GM21737 (cell line): ENCODE measurements around the gene MORC1.

Experiments used
- ATAC-seq: cut with Tn5 transposase; IDR thresholded peaks from one replicate; pipeline ENCODE4 v1.9.1; 2021; ENCODE audit warnings: mild to moderate bottlenecking, moderate library complexity; ENCODE audit not compliant: unreplicated experiment

The MORC1 gene

DNA sequence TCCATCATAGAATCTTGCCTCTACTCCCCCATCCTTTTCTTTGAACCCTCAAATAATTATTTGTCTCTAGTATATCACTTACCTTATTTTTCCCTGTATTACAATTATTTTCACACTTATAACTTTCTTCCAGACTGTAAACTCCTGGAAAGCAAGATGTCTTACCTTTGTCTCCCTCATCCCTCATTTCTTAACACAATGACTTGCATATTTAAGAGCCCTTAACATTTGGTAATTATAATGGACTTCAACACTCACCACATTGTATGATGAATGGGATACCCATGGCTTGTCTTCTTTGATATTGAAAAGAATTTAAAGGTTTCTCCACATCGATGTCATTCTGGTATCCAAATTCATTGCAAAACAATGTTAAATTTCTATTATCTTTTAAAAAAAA is 82.9 kb downstream of the MORC1 start:
- no peak for ATAC-seq

DNA sequence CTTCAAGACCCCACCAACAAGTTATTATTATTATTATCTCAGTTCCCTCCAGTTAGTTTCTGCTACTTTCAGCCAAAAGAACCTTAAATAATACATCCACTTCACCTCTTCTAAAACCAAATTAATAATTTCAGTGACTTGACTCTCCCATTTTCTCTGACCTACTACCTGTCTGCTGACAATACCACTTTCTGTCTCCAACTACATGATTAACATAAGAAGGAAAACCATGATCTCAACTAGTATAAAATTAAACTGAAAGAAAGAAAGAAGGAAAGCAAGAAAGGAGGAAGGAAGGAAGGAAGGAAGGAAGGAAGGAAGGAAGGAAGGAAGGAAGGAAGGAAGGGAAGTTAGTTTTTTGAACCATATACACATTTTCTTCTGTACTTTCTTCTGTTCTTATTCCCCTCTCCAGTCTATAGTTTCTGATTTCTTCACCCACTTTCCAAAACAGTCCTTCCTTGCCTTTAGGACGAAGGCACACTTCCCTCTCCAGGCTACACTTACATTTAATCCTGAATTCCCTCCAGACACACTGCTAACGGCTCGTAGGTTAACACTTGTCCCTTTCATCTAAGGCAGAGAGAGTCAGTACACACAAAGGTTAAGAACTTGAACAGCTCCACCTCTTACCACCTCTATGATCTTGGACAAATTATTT is 84.8 kb downstream of the MORC1 start:
- no peak for ATAC-seq

DNA sequence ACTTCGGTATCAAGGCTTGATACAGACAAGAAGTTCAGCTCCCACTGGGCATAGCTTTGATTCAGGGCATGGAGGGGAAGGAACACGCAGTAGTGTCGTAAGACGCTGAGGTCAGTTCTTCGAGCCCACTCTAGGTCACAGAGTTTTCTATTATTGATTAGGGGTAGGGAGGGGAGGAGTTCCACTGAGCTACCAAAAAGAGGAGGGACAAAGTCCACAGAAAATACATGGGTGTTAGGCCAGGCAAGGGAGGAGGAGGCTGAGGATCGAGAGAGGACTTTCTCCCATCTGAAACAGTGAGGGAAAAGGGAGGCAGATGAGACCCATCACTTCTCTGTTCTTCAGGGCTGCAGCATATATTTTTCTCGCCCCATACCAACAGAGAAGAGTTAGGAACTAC is 89.2 kb downstream of the MORC1 start:
- ATAC-seq = no peak

DNA sequence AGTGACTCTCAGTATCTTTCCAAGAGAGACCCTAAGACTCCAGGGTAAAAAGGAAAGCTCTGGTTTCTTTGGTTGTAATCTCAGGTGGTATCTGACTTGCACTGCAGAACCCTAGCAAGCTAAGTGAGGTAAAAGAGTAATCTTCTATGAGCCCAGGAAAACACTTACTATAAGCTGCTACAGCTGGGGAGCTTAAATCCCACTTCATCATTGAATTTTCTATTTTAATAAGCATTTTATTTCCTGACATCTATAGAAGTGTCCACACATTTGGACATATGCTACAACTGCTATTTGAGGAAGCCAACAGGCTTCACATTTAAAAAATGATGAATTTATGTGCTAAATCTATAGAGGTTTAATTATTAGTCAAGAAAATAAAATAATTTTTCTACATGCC is 91.1 kb downstream of the MORC1 start:
- ATAC-seq = no peak

DNA sequence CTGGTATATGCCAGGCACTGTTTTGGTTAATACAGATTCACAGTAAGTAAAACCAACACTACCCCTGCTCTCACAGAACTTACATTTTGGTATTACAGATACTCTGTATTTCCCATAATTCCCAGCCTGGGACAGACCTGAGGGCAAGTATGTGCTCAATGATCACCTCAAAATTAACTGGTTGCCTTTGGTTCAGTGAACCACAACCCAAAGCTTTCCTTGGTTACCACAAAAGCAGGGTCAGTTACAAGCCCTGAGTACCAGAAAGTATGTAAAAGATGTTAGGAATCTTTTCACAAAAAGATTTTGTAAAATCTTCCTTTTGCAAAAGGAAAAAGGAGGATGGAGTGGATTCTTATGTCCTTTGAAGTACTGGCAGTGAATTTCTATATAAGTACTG is 92.0 kb downstream of the MORC1 start:
- no peak for ATAC-seq

DNA sequence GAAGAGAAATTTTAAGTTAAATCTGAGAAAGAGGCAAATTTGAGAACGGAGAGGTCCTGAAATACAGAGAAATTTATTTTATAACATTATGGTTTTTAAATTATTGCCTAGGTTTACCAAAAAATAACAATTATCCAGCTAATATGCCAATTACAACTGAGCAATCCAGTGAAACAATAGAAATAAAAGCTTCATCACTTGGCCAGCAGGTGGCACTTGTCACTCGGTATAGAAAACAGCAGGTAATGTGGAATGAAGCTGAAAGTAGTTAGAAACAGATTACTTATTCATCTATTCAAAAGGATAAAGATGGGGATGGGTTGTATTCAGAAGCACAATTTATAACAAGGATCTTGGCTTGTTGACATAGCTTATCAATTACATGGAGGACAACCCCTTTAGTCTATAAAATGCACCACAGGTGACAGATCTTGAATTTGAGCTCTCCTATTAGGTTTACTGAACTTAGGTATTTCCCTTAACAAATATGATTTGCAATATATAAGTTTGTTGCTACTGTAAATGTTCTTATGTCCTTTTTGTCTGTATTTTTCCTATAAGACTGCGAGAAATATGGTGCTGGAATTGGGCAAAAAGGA is 94.2 kb downstream of the MORC1 start:
- ATAC-seq = no peak

DNA sequence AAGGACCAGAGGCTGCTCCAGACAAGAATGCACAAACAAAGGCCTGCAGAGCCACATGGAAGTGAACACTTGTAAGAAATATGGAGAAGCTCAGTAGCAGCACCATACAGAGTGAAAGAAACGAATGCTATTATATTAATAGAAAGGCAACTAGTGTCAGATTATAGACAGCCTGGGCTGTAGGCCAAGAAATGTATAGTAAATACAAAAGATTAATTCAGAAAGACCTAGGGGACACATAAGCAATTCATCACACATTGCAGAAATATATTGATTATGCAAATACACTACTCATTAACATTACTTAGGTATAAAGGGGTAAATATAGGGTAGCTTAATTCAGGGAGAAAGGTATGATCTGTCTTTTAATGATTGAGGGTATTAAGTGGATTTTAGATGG is 94.8 kb downstream of the MORC1 start:
- ATAC-seq = no peak

DNA sequence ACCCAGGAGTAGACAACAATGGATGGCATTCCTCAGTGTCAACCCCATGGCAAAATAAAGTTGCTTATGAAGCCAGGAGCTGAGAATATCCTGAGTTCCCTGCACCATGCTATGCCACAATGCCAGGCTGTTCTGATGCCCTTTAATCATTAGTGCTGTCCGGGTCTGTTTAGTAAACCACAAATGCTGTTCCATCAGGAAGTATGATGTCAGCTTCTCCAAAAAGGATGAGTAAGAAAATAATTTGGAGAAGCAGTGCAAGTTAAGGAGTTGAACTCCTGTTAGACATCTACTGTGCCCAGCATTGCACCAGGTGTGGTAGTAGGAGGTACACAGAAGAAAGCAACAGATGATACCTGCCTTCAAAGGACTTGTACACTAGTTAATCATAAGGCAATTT is 96.4 kb downstream of the MORC1 start:
- no peak for ATAC-seq

DNA sequence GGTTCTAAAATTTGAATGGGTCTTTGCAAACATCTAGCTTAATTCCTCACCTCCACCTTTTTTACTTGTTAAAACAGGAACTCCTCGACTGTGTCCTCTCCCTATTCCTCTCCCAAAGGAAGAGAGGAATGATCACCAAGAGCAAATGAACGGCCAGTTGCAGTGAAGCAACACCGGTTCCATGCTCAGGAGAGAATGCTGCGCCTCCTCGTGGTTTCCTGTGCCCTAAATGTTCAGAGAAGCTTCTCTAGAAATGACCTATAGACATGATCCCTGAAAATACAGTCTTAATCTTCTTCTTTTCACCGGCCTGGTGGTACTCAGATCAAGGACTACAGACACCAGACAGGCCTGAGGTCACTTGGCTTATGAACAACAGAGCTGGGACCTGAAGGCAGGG is 99.1 kb downstream of the MORC1 start:
- no peak for ATAC-seq

DNA sequence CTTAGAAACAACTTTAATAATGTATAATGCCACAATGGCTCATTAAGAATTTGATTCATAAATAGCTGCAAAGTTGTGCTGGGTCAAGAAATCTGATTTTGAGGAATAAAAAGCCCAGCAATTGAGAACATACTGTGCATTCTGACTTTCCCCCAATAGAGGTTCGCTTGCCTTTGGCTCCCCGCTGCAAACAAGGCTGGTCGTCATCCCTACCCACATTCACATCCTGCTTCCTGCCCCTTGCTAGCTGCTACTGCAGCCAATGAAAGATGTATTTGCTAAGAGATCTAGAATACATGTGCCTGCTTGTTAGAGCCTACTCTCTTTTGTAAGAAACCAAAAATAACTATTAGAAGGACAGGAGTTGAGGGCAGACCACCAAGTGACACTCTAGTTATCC is 112.5 kb downstream of the MORC1 start:
- ATAC-seq = no peak

DNA sequence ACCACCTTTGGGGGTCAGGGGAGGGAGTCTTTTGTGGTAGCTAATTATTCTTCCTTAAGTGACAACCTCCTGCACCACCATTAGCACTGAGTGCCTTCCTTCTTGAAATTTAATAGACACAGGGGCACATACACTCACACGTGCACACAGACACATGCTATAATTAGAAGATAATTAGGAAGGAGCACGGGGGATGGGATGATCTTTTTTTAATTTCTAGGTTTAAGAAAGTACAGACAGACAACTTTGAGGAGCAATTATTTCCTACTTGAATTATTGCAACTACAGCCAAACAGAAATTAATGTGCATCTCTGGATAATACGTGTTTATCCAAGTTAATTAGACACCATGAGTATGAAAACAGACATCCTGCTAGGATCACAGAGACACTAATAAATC is 119.5 kb downstream of the MORC1 start:
- ATAC-seq = no peak

DNA sequence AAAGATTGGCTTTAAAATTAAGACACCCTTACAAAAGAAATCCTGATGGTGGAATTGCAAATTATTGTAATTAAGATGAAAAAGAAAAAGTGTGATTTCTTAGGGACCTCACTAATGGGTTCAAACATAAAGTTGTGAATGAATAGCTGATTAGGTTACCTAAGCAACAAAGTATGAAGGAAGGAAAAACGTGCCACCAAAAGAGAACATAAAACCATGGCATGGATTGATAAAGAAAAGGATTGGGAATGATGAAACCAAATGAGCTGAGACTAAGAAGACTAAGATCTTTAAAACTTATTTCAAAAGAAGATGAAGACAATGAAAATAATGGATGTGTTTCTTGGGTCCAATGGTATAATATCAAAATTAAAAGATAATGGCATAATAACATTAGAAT is 132.1 kb downstream of the MORC1 start:
- no peak for ATAC-seq

DNA sequence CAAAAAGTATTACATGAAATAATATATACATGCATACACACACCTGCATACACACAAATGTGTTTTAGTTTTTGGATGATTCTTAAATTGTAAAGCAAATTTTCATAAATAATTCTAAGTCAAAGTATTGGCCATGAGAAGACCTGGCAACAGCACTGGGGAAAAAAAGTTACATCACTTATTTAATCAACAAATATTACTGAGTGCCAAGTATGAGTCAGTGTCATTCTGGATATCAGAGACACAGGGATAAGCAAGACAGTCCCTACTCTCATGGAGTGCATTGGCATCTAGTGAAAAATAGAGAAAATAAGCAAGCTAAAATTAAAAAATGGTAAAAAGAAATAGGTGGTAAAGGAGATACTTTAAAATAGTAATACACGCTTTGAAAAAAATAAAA is 134.9 kb downstream of the MORC1 start:
- no peak for ATAC-seq

DNA sequence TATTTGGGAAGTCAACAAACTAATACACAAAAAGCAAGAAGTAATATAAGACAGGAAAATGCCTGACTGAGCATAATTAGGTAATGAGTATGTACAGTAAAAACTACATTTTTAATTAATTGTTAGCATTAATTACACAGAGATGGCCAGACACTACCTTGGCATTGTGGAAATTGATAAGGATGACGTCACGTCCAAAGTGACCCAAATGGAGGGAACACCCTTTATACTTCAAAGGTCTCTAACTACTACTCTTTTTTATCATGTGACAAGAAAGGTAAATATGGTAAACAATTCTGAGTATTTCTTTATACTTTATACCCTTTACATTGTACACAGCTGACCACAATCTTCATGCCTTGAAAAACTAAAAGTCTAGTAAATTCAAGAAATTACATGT is 141.9 kb downstream of the MORC1 start:
- ATAC-seq = no peak

DNA sequence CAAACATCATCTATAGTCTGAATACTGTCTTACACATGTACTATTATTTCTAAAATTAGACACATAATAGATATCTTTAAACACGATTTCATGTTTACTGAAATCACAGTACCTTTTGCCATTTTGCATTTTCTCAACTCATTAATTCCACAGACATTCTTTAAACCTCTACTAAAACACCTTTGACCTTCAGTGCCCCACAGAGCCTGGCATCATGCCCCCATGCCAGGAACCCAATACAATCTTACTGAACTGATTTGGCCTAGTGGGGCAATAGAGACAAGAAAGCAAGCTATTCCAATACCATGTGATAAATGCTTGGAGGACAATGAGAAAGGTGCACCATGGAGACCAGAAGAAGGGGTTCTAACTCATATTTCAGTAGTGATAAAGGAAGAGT is 144.9 kb downstream of the MORC1 start:
- ATAC-seq = no peak

DNA sequence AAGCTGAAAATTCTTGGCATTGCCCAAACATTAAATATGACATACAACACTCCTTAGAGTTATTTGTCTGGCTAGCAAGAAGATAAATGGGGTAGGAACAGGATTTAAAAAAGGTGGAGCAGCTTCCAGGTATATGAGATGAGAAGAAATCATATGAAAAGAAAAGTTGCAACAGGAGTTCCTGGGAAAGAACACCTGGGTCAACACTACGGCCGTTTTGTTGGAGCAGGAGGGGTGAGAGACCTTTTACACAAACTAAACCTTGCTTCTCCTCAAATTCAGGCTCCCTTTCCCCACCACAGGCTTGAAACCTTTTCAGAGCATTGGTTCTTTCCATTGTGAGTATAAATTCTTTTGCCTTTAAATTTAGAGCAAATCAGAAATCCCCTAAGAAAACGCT is 145.5 kb downstream of the MORC1 start:
- ATAC-seq = no peak

DNA sequence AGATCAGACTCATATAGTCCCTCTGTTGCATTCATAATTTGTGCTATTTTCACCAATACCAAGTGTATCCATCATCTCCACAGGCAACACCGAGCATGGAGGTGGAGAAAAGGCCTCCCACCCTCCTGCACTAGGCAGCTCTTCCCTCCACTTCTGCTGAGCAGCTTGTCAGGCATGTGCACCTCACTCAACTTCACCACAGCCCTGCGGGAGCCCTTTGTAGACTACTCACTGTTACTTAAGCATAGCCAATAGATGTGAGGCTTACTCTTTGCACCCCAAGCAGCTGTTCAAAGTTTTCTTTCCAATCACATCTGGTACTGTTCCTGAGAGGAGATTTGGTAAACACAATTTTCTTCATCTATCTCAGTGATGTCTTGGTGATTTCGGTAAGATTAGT is 147.4 kb downstream of the MORC1 start:
- ATAC-seq = no peak

DNA sequence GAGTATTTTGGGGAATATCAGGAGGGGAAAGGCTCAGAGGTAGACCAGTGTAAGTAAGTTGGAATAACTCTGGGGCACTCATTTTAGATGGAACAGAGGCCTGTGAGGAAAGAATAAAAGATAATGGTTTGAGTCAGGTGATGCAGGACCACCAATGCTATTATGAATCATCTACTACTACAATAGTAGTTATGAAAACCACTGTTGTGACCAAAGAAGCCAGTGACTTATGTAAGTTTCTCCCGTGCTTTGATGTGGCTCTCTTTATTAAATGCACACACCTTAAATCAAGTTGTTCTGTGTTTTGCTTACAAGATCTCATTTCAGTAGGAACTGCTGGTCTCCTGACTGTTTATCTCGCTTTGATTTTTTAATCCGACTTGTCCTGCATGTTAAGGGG is 151.2 kb downstream of the MORC1 start:
- ATAC-seq = no peak

DNA sequence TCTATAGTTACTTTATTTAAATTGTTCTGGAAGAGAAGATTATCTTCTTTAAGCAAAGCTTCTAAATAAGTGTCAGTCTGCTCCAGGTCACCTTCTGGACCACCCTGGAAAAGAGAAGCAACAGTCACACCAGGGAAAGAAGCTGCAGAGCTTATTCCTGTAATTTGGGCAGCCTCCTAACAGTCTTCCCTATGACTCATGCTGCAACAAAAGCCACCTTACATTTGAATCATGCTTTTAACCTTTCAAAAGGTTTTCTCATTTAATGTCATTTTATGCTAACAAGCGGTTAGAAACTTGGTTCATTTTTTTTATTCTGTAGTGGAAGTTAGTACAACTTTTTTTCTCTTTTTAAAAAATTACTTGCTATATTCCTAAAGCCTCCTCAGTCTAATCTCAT is 158.9 kb downstream of the MORC1 start:
- no peak for ATAC-seq

DNA sequence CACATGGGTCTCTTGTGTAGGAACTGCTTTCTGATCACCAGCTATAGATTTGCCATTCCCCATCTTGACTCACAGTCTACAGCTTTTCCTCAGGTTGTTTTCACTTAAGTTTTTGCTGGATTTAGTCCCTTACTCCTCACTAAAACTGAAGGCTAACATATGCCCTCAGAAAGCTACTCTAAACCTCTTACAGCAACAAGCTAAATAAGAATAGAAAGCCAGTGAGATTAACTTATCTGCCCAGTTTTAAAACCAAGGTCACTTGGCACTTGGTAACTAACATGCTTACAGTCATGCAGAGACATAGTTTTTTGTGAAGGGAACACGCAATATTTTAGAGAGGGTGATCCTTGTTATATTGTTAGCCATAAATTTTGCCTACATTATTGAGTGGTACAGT is 164.2 kb downstream of the MORC1 start, which contains the start of gene GUCA1C:
TSS of gene GUCA1C (minus strand) at position 180 of the 400 bp plus-strand sequence. CDS start at position 63, 117 bp downstream.
- ATAC-seq = no peak

DNA sequence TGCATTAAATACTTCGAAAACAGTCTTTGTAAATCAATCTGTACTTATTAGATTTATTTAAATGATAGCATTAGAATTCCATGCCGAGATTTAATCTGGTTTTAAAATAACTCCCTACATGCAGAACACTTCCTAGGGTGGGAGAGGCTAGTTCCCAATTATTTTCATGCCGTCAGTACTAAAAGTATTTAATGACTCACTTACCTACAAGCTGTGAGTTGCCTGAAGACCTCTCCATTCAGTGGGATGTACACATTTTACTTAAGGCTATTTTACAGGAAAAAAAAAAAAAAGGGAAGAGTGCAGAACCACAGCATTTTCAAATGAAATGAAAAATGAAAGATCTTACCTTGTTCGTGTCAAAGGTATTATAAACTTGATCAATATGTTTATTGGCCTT is 164.7 kb downstream of the MORC1 start:
- no peak for ATAC-seq

DNA sequence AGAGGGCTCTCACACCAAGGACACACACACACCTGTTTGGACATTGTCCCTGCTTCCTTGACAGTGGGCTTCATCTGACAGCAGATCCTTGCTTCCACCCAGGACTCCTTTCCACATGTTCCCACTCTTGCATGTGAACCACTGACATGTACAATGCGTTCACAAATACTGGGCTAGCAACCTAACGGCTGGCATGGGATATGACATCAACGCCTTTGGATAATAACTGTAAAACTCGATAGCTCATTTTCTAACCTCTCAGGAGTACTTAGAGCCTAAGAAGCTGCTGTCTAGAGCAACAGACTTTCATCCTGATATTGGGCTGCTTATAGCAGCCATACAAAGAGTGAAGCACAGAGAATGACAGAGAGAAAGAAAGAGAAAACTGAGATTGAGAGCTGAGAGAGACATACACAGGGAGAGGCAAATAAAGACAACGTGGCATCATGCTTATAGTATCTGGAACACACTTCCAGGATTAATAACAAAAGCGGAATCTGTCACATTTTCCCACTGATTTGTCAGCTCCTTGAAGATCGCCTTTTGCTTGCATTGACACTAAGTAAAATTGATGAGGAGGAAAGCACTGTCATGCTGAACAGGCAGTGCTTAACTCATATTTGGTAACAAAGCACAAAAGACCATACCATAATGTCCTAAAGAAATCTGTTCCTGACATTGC is 166.0 kb downstream of the MORC1 start:
- ATAC-seq = no peak
